ENCODE results near the gene ELOVL1. TPM values are rescaled to one million over a fixed set of nuclear protein-coding genes. Genes with fewer than 3 reads are reported as not detected.

Gene ELOVL1
- total and polyA plus RNA-seq, 2 experiments from 2014 or later, result 16.7 to 23.3 TPM

DNA sequence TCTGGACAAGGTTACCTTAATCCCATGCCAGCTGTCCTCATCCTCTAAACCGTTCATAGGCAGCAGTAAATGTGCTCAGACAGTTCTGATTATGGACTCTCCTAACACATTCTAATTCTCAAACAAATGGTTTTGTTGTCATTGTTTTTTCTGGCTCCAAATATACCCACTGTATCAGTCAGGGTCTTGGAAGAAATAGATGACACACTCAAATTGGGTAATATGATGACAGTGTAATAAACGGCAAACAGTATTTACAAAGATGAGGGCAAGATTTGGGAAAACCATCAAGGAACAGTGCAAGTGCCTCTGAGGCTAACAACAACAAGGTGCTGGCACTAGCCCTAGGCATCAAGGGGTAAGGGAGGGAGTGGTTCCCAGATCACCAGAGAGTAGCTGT lies 13.3 kb downstream of the ELOVL1 start:
- Histone ChIP-seq H3K4me2 (no peak overlapping the region), H3K9me2 (ENCODE audit: insufficient read depth) (no peaks in the 10 kb centered on the region), H3K4me3 (no peak overlapping the region), H2AFZ (no peak overlapping the region), H3K27me3 (ENCODE audit: insufficient read depth) (no peaks in the 10 kb centered on the region), H3K79me2 (replicated peaks; ENCODE audit: insufficient read depth) (peaks cover 10% of the 10 kb centered on the region), H3K4me1 (ENCODE audit: insufficient read depth) (peaks cover 18% of the 10 kb centered on the region), H3K36me3 (ENCODE audit: insufficient read depth) (peaks cover under 1% of the 10 kb centered on the region; the same call in 1 of the 2 replicates), H3K27ac (ENCODE audit: low read depth) (no peak overlapping the region), H3F3A (replicated peaks; ENCODE audit: low read depth) (peaks cover 9% of the 10 kb centered on the region; the same call in 1 of the 2 replicates), H4K20me1 (replicated peaks; ENCODE audit: insufficient read depth) (no peaks in the 10 kb centered on the region; the same call in 1 of the 2 replicates)
- Mint-ChIP-seq H3K9me3 (no peaks in the 10 kb centered on the region), H3K27me3 (ENCODE audit: insufficient read depth, low read depth, poor library complexity) (peaks cover 17% of the 10 kb centered on the region), H3K4me1 (peaks cover 21% of the 10 kb centered on the region), H3K36me3 (ENCODE audit: low read depth) (peaks cover 6% of the 10 kb centered on the region), H3K27ac (no peak overlapping the region; the same call in 1 of the 2 replicates), H3K4me3 (no peak overlapping the region; the same call in 2 of the 3 replicates)
- ATAC-seq (no peak), DNase-seq (ENCODE audit: low spot score) (no peak)
- TF ChIP-seq EZH2 (IDR thresholded peaks at IDR 0.05; ENCODE audit: low read depth, unreplicated experiment) (no peak), POLR2AphosphoS5 (IDR thresholded peaks at IDR 0.05; ENCODE audit: low read depth) (no peak), STAT1 (IDR thresholded peaks at IDR 0.05; ENCODE audit: unreplicated experiment) (no peak), ZNF331 (CRISPR knock-in tag; IDR thresholded peaks at IDR 0.05; ENCODE audit: low read depth) (no peak)

DNA sequence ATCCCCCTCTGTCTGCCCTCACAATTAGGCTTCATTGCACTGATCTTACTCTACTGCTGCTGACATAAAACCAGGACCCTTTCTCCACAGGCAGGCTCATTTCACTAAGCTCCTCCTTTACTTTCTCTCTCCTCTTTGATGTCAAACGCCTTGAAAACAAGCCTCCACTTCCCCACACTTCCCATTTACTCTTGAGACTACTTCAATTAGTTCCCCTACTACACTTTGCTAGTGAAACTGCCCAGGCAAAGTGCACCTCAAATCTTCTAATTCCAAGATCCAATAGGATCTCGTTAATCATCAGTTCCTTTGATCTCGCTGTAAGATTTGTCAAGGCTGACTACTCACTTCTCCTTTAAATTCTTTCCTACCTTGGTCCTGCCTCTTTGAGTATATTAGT lies 14.9 kb downstream of the ELOVL1 start:
- no peak overlapping the region for H2AFZ ChIP-seq
- Mint-ChIP-seq H3K9me3 (no peaks in the 10 kb centered on the region), H3K4me1 (peaks cover 25% of the 10 kb centered on the region), H3K36me3 (ENCODE audit: low read depth) (0 out of 3 replicates have a peak, but pooled peaks cover 4% of the 10 kb centered on the region), H3K27me3 (ENCODE audit: insufficient read depth, low read depth, poor library complexity) (peaks cover 9% of the 10 kb centered on the region), H3K4me3 (no peak overlapping the region), H3K27ac (no peak overlapping the region)
- no peaks in the 10 kb centered on the region for H3K36me3 ChIP-seq (ENCODE audit: insufficient read depth)
- no peak overlapping the region for H3K4me3 ChIP-seq
- peaks cover 5% of the 10 kb centered on the region; the same call in 1 of the 2 replicates for H3K79me2 ChIP-seq (replicated peaks; ENCODE audit: insufficient read depth)
- H4K20me1 ChIP-seq (replicated peaks; ENCODE audit: insufficient read depth), result no peaks in the 10 kb centered on the region
- H3F3A ChIP-seq (replicated peaks; ENCODE audit: low read depth), result peaks cover 13% of the 10 kb centered on the region; the same call in 1 of the 2 replicates
- H3K4me2 ChIP-seq, result no peak overlapping the region
- DNase-seq (ENCODE audit: low spot score) (no peak), ATAC-seq (no peak)
- peaks cover 5% of the 10 kb centered on the region for H3K27me3 ChIP-seq (ENCODE audit: insufficient read depth)
- peaks cover 24% of the 10 kb centered on the region for H3K4me1 ChIP-seq (ENCODE audit: insufficient read depth)
- H3K27ac ChIP-seq (ENCODE audit: low read depth), result no peak overlapping the region
- H3K9me2 ChIP-seq (ENCODE audit: insufficient read depth), result no peaks in the 10 kb centered on the region
- TF ChIP-seq NANOG (IDR thresholded peaks at IDR 0.05; ENCODE audit: borderline replicate concordance) (no peak), CREB1 (CRISPR knock-in tag; IDR thresholded peaks at IDR 0.05; ENCODE audit: low read depth) (no peak), ETS1 (IDR thresholded peaks at IDR 0.05) (no peak), STAT1 (IDR thresholded peaks at IDR 0.05; ENCODE audit: unreplicated experiment) (no peak), EZH2phosphoT487 (IDR thresholded peaks at IDR 0.05; ENCODE audit: unreplicated experiment) (no peak), POLR2AphosphoS5 (IDR thresholded peaks at IDR 0.05; ENCODE audit: low read depth) (no peak)
- TF ChIP-seq, protein P1, sequence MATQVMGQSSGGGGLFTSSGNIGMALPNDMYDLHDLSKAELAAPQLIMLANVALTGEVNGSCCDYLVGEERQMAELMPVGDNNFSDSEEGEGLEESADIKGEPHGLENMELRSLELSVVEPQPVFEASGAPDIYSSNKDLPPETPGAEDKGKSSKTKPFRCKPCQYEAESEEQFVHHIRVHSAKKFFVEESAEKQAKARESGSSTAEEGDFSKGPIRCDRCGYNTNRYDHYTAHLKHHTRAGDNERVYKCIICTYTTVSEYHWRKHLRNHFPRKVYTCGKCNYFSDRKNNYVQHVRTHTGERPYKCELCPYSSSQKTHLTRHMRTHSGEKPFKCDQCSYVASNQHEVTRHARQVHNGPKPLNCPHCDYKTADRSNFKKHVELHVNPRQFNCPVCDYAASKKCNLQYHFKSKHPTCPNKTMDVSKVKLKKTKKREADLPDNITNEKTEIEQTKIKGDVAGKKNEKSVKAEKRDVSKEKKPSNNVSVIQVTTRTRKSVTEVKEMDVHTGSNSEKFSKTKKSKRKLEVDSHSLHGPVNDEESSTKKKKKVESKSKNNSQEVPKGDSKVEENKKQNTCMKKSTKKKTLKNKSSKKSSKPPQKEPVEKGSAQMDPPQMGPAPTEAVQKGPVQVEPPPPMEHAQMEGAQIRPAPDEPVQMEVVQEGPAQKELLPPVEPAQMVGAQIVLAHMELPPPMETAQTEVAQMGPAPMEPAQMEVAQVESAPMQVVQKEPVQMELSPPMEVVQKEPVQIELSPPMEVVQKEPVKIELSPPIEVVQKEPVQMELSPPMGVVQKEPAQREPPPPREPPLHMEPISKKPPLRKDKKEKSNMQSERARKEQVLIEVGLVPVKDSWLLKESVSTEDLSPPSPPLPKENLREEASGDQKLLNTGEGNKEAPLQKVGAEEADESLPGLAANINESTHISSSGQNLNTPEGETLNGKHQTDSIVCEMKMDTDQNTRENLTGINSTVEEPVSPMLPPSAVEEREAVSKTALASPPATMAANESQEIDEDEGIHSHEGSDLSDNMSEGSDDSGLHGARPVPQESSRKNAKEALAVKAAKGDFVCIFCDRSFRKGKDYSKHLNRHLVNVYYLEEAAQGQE (IDR thresholded peaks at IDR 0.05; ENCODE audit: unreplicated experiment), result no peak
- TF ChIP-seq, protein P2, sequence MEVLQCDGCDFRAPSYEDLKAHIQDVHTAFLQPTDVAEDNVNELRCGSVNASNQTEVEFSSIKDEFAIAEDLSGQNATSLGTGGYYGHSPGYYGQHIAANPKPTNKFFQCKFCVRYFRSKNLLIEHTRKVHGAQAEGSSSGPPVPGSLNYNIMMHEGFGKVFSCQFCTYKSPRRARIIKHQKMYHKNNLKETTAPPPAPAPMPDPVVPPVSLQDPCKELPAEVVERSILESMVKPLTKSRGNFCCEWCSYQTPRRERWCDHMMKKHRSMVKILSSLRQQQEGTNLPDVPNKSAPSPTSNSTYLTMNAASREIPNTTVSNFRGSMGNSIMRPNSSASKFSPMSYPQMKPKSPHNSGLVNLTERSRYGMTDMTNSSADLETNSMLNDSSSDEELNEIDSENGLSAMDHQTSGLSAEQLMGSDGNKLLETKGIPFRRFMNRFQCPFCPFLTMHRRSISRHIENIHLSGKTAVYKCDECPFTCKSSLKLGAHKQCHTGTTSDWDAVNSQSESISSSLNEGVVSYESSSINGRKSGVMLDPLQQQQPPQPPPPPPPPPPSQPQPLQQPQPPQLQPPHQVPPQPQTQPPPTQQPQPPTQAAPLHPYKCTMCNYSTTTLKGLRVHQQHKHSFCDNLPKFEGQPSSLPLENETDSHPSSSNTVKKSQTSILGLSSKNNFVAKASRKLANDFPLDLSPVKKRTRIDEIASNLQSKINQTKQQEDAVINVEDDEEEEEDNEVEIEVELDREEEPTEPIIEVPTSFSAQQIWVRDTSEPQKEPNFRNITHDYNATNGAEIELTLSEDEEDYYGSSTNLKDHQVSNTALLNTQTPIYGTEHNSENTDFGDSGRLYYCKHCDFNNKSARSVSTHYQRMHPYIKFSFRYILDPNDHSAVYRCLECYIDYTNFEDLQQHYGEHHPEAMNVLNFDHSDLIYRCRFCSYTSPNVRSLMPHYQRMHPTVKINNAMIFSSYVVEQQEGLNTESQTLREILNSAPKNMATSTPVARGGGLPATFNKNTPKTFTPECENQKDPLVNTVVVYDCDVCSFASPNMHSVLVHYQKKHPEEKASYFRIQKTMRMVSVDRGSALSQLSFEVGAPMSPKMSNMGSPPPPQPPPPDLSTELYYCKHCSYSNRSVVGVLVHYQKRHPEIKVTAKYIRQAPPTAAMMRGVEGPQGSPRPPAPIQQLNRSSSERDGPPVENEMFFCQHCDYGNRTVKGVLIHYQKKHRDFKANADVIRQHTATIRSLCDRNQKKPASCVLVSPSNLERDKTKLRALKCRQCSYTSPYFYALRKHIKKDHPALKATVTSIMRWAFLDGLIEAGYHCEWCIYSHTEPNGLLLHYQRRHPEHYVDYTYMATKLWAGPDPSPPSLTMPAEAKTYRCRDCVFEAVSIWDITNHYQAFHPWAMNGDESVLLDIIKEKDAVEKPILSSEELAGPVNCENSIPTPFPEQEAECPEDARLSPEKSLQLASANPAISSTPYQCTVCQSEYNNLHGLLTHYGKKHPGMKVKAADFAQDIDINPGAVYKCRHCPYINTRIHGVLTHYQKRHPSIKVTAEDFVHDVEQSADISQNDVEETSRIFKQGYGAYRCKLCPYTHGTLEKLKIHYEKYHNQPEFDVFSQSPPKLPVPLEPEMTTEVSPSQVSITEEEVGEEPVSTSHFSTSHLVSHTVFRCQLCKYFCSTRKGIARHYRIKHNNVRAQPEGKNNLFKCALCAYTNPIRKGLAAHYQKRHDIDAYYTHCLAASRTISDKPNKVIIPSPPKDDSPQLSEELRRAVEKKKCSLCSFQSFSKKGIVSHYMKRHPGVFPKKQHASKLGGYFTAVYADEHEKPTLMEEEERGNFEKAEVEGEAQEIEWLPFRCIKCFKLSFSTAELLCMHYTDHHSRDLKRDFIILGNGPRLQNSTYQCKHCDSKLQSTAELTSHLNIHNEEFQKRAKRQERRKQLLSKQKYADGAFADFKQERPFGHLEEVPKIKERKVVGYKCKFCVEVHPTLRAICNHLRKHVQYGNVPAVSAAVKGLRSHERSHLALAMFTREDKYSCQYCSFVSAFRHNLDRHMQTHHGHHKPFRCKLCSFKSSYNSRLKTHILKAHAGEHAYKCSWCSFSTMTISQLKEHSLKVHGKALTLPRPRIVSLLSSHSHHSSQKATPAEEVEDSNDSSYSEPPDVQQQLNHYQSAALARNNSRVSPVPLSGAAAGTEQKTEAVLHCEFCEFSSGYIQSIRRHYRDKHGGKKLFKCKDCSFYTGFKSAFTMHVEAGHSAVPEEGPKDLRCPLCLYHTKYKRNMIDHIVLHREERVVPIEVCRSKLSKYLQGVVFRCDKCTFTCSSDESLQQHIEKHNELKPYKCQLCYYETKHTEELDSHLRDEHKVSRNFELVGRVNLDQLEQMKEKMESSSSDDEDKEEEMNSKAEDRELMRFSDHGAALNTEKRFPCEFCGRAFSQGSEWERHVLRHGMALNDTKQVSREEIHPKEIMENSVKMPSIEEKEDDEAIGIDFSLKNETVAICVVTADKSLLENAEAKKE (CRISPR knock-in tag; IDR thresholded peaks at IDR 0.05), result no peak

Data from GM23338 (cell line).